AG04450 (cell line): ENCODE results near the gene BUD13. TPM values are rescaled to one million over a fixed set of nuclear protein-coding genes. Genes with fewer than 3 reads are reported as not detected.

Source experiments
- CTCF ChIA-PET: fragments of 300-600, 350-600 bp; formaldehyde crosslinking; extraction: SDS; loops from one replicate; lab custom pipeline; 2022; ENCODE audit warnings: antibody characterized with exemption, inconsistent platforms; lab: Charles Lee
- POLR2A ChIA-PET: fragments of 350-600 bp; formaldehyde crosslinking; extraction: SDS; loops from one replicate; lab custom pipeline; 2021; ENCODE audit warnings: antibody characterized with exemption, inconsistent platforms; lab: Yijun Ruan, JAX
- DNase-seq: peaks from one replicate; pipeline ENCODE4 v3.0.0-alpha.2; 2011; ENCODE audit warnings: low read depth, low spot score
- H3K27ac ChIP-seq: one replicate; pipeline ENCODE4 v1.5.1; 2012; ENCODE audit warnings: low read depth, low read length, control low read depth
- H3K27me3 ChIP-seq: one replicate; pipeline ENCODE4 v1.6.0; 2012; ENCODE audit warnings: low read length; ENCODE audit not compliant: control insufficient read depth, insufficient read depth
- H3K4me3 ChIP-seq: 2 replicates; pipeline ENCODE4 v1.5.1; 2011; ENCODE audit warnings: mild to moderate bottlenecking, low read depth, low read length, control low read depth
- H3K9me3 ChIP-seq: 2 replicates; pipeline ENCODE4 v1.5.1; 2012; ENCODE audit warnings: low read length; ENCODE audit not compliant: control insufficient read depth, insufficient read depth
- polyA plus RNA-seq: library from polyadenylated mRNA; depleted of rRNA; stranded (reverse); fragments of >200 nt; gene quantifications from 2 replicates; pipeline ENCODE4 v1.2.3, GENCODE V29; 2011
- TF ChIP-seq, protein P1 (sequence below): IDR thresholded peaks from 2 replicates; pipeline ENCODE4 v1.5.1; 2011; ENCODE audit warnings: low read depth, low read length, control low read depth, inconsistent platforms

BUD13 gene
- polyA plus RNA-seq, 1 experiment: 12.3 TPM

DNA sequence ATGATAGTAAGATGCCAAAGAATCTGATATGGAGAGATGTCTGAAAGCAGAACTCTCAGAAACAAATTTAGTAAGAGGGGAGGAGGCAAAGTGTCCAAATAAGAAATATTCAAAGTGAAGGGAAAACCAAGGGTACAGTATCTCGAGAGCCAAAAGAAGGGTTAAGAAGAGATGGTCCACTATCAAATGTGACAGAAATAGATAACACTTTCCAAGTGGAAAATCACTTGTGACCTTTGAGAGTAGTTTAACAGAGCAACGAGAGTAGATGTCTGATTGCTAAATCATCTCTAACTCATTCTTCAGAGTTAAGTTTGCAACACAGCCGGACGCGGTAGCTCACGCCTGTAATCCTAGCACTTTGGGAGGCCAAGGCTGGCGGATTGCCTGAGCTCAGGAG lies 4.3 kb upstream of the BUD13 start:
- no peak for DNase-seq
- Histone ChIP-seq H3K4me3 (no peak overlapping the region), H3K9me3 (no peaks in the 10 kb centered on the region; the same call in 1 of the 2 replicates), H3K27ac (no peak overlapping the region), H3K27me3 (no peaks in the 10 kb centered on the region)
- ChIA-PET POLR2A (no interaction called here), CTCF (no interaction called here)
- TF ChIP-seq, protein P1, sequence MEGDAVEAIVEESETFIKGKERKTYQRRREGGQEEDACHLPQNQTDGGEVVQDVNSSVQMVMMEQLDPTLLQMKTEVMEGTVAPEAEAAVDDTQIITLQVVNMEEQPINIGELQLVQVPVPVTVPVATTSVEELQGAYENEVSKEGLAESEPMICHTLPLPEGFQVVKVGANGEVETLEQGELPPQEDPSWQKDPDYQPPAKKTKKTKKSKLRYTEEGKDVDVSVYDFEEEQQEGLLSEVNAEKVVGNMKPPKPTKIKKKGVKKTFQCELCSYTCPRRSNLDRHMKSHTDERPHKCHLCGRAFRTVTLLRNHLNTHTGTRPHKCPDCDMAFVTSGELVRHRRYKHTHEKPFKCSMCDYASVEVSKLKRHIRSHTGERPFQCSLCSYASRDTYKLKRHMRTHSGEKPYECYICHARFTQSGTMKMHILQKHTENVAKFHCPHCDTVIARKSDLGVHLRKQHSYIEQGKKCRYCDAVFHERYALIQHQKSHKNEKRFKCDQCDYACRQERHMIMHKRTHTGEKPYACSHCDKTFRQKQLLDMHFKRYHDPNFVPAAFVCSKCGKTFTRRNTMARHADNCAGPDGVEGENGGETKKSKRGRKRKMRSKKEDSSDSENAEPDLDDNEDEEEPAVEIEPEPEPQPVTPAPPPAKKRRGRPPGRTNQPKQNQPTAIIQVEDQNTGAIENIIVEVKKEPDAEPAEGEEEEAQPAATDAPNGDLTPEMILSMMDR: no peak

DNA sequence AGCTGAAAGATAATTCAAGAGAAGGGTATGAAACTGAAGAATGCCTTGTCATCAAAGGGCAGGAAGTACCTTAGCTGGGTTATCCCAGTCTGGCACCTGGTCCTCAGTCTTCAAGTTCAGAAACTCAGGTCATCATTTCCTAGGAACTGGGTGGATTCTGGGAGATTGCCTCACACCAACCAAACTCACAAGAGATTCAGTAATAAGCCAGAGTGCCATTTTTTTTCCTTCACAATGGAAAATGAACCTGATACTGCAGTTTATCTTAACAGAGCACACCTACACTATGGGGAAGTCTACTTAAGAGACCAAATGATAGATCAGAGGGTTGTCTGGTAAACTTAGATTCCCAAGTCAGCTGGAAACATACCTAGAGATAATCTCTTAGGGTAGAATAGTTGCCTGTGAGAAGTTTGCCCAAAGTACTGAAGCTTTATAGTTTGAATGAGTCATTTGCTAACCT lies 3.8 kb upstream of the BUD13 start:
- Histone ChIP-seq H3K4me3 (no peak overlapping the region), H3K27me3 (no peaks in the 10 kb centered on the region), H3K9me3 (no peaks in the 10 kb centered on the region; the same call in 1 of the 2 replicates), H3K27ac (no peak overlapping the region)
- TF ChIP-seq, protein P1: no peak
- POLR2A ChIA-PET: no interaction called here
- no peak for DNase-seq
- CTCF ChIA-PET: no interaction called here

DNA sequence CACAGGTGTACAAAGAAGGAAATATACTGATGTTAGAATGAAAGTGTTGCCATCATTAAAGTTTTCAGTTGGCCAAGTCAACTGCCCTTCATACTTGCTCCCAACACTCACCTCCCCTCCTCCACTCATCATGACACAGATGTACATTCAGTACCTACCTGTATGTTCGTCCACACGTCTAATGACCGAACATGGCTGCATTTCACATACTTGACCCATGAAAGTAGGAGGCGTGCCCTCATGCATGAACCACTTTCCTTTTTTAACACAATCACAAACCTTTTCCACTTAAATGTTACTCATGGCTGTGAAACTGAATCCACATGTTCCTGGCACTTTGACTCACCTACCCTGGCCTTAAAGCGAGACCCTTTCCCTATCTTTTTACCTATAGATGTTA lies 3.2 kb upstream of the BUD13 start:
- POLR2A ChIA-PET: interaction anchor here (0.6 to 0.7 kb wide), 3 partner anchors 9 to 974 kb away, joined by 3 to 8 read pairs (median 4); no protein-coding TSS in a partner anchor
- TF ChIP-seq, protein P1: no peak
- Histone ChIP-seq H3K27me3 (no peaks in the 10 kb centered on the region), H3K27ac (no peak overlapping the region), H3K9me3 (no peaks in the 10 kb centered on the region; the same call in 1 of the 2 replicates), H3K4me3 (no peak overlapping the region)
- CTCF ChIA-PET: no interaction called here
- no peak for DNase-seq

DNA sequence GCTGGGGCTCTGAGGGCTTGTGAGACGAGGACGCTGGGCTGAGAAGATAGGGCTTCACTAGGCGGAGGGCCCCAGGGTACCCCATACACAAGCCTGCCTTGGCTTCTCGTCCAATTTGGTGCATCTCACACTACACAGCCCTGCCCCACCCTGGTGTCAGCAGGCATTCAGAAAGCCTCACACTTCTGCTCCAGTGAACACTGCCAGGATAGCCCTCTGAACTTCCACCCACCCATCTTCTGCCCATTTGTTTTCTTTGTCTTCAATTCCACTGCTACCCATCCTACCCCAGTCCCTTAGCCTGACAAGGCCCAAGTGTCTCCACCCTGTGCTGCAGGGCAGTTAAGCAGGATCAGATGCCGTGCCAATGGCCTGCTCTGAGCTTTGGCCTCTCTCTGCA lies 1.9 kb upstream of the BUD13 start:
- Histone ChIP-seq H3K4me3 (no peak overlapping the region), H3K9me3 (no peaks in the 10 kb centered on the region; the same call in 1 of the 2 replicates), H3K27me3 (no peaks in the 10 kb centered on the region), H3K27ac (no peak overlapping the region)
- POLR2A ChIA-PET: no interaction called here
- CTCF ChIA-PET: interaction anchor here (1.1 kb wide), 1 partner anchor 17 kb away, joined by 4 read pairs; the partner anchor contains the start of gene APOA5
- TF ChIP-seq, protein P1: no peak
- no peak for DNase-seq
